Hematopoietic multipotent progenitor cell treated with erythropoietin and hydrocortisone succinate and interleukin-3 and kit ligand, for 17 days (in vitro differentiated cells): Measurements from ENCODE around the gene SFT2D3.
"Not testable (repeated sequence)": the region's sequence is repeated elsewhere in the genome, so short reads cannot be mapped to it uniquely, and the experiment has no call there.

Experiments used
- DNase-seq: peaks from one replicate; pipeline ENCODE4 v3.0.0-alpha.2; 2015; ENCODE audit warnings: low spot score

The SFT2D3 gene

GRCh38 chr2:127743477-127744026 is 42.3 kb downstream of the SFT2D3 start:
- DNase-seq = no peak

- DNase-seq = no peak
Observed at GRCh38 chr2:127747621-127748020, 46.3 kb downstream of the SFT2D3 start.

GRCh38 chr2:127749537-127749936 is 48.2 kb downstream of the SFT2D3 start:
- not testable (repeated sequence) for DNase-seq

DNA sequence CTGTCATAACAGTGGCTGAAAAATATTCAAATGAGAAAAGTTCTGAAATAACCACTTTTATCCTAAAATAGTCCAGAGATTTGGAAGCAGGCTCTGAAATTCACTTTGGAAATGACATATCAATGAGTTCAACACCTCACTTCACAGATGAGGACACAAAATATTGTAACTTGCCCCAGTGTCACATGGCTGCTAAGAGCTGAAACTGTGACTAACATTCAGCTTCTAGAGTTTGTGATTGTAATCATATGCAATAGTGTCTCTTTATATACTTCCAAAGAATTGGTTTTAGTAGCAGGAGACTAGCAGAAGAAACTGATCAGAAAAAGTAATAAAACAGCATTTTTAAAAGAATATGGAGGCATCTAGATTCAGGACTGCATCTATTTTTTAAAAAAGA is 52.1 kb downstream of the SFT2D3 start:
- no peak for DNase-seq

DNA sequence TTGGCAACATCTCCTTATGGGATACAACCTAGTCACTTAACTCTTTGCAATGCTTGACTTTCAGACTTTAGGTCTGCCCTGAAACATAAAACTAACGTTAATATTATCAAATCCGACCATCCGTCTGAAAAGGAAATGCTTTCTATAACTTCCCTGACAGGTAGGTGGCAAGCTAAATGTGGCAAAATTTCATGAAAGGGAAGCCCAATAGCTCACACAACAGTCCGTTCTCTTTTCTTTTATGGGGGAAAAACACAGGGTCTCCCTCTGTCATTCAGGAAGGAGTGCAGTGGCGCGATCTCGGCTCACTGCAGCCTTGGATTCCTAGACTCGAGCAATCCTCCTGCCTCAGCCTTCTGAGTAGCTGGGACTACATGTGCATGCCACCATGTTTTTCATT is 52.9 kb downstream of the SFT2D3 start:
- no peak for DNase-seq
